GM10248 (cell line): ENCODE data around the gene ZNF76.
A peak's percentile ranks its signal among the peaks of the same experiment; 100 is the strongest.

ENCODE experiments used
- CTCF ChIA-PET: fragments of 300-600 bp; sonication (Branson Sonifier 250); formaldehyde crosslinking; extraction: SDS; loops from one replicate; lab custom pipeline; 2021; ENCODE audit warnings: antibody characterized with exemption; lab: Yijun Ruan, JAX
- POLR2A ChIA-PET: fragments of 350-650 bp; sonication (Branson Sonifier 250); formaldehyde crosslinking; extraction: SDS; loops from one replicate; lab custom pipeline; 2020; ENCODE audit warnings: antibody characterized with exemption; lab: Yijun Ruan, JAX
- DNase-seq: peaks from one replicate; pipeline ENCODE4 v3.0.0; 2012; ENCODE audit errors: extremely low spot score
- TF ChIP-seq, protein P1 (sequence below): IDR thresholded peaks from 2 replicates; pipeline ENCODE4 v1.5.1; 2012; ENCODE audit warnings: mild to moderate bottlenecking, low read depth; ENCODE audit errors: extremely low read depth, missing control alignments, control extremely low read depth

Gene ZNF76

GRCh38 chr6:35259948-35260590, 534 bp downstream of the ZNF76 start:
- TF ChIP-seq, protein P1, sequence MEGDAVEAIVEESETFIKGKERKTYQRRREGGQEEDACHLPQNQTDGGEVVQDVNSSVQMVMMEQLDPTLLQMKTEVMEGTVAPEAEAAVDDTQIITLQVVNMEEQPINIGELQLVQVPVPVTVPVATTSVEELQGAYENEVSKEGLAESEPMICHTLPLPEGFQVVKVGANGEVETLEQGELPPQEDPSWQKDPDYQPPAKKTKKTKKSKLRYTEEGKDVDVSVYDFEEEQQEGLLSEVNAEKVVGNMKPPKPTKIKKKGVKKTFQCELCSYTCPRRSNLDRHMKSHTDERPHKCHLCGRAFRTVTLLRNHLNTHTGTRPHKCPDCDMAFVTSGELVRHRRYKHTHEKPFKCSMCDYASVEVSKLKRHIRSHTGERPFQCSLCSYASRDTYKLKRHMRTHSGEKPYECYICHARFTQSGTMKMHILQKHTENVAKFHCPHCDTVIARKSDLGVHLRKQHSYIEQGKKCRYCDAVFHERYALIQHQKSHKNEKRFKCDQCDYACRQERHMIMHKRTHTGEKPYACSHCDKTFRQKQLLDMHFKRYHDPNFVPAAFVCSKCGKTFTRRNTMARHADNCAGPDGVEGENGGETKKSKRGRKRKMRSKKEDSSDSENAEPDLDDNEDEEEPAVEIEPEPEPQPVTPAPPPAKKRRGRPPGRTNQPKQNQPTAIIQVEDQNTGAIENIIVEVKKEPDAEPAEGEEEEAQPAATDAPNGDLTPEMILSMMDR: no peak
- DNase-seq: peak; percentile 86
- ChIA-PET POLR2A (no interaction called here), CTCF (interaction anchor here (1.3 to 7.3 kb wide), 4 partner anchors 10 to 477 kb away, joined by 3 to 63 read pairs (median 8); partner anchors contain the start of gene ARMC12)

GRCh38 chr6:35260591-35261570, 1.3 kb downstream of the ZNF76 start:
- DNase-seq: no peak
- TF ChIP-seq, protein P1: no peak
- ChIA-PET POLR2A (no interaction called here), CTCF (interaction anchor here (1.0 to 7.3 kb wide), 2 partner anchors 8 to 19 kb away, joined by 3 to 63 read pairs; no protein-coding TSS in a partner anchor)

DNA sequence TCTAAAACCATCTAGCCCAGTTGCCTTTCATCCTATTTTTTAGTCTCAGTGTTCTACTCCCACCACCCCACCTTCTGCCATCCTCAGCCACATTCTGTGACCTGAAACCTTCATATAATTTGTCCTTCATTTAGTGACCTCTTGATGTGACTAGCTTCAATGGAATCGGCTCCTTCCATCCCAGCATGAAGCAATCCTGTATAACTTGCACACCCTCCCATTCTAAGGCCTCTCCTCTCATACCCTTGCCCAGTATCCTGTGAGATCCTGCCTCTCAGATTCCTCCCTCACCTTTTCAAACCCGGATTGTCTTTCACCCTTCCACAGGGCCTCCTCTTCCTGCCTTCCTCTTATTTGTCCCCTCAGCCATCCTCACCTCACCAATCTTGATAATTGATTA, 3.1 kb downstream of the ZNF76 start:
- DNase-seq: no peak
- ChIA-PET POLR2A (no interaction called here), CTCF (no interaction called here)
- TF ChIP-seq, protein P1: no peak

- TF ChIP-seq, protein P1: no peak
- ChIA-PET CTCF (interaction anchor here (0.9 to 1.7 kb wide), 6 partner anchors 15 to 471 kb away, joined by 3 to 9 read pairs (median 4); no protein-coding TSS in a partner anchor), POLR2A (interaction anchor here (1.5 kb wide), 1 partner anchor 32 kb away, joined by 3 read pairs; no protein-coding TSS in a partner anchor)
- no peak for DNase-seq
These were observed 5.2 kb downstream of the ZNF76 start for GRCh38 chr6:35264550-35265274.

DNA sequence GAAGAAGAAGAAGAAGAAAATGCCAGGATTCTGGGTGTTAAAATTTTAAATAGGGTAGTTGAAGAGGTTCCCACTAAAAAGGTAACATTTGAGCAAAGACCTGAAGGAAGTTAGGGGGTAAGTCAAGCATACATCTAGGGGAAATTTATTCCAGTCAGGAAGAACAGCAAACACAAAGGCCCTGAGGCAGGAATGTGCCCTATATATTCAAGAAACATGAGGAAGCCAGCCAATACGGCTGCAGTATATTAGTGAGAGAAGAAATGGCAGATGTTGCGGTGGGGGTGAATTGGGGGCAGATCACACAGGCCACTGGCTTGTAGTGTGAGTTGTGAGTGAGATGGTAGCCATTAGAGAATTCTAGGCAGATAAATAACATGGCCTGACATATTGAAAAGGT, 6.0 kb downstream of the ZNF76 start:
- ChIA-PET CTCF (interaction anchor here (1.2 to 1.7 kb wide), 3 partner anchors 25 to 471 kb away, joined by 3 to 9 read pairs (median 4); no protein-coding TSS in a partner anchor), POLR2A (no interaction called here)
- TF ChIP-seq, protein P1: no peak
- no peak for DNase-seq
